SK-N-SH (cell line): ENCODE results near the gene OLFM1.

Source experiments
- ELF1 ChIP-seq: IDR thresholded peaks from 2 replicates; pipeline ENCODE4 v1.4.0; 2012
- EP300 ChIP-seq, 2 experiments: IDR thresholded peaks; 2 replicates each; pipeline versions ENCODE4 v1.4.0 to v1.6.1; 2012; ENCODE audit warnings: borderline replicate concordance in 1 of 2, low read depth in 1 of 2, low read length in 1 of 2
- MXI1 ChIP-seq: IDR thresholded peaks from 2 replicates; pipeline ENCODE4 v1.6.1; 2012; ENCODE audit warnings: mild to moderate bottlenecking, low read depth, low read length, improper control_type of control experiment
- TCF12 ChIP-seq: IDR thresholded peaks from 2 replicates; pipeline ENCODE4 v1.4.0; 2012
- YY1 ChIP-seq: IDR thresholded peaks from 2 replicates; pipeline ENCODE4 v1.4.0; 2012; ENCODE audit warnings: low read depth, mild to moderate bottlenecking
- TF ChIP-seq, protein P1 (sequence below): fragments of 200-600 bp; sonication (generic); IDR thresholded peaks from 2 replicates; pipeline ENCODE4 v1.6.1; 2017; ENCODE audit warnings: antibody characterized with exemption, mild to moderate bottlenecking, moderate library complexity

DNA sequence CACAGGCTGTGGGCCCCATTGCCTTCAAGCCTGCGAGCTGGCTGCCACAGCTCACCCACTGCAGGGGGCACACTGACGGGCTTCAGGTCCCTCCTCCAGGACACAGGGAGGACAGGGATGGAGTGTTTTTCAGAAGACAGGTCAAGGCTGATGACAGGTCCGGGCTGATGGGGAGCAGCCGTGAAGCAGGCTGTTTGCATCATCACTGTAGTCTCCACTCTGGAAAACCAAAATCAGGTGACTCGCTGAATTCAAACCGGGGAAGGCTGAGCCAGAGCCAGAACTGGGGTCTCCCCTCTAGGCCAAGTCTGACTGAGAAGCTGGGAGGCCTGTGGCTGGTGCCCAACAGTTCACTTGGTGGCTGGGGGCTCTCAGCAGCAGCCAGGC lies 48.5 kb downstream of the OLFM1 start:
- TF ChIP-seq MXI1 (no peak), EP300 (IDR thresholded peaks at IDR 0.05; ENCODE audit: borderline replicate concordance in 1 of 2, low read depth in 1 of 2, low read length in 1 of 2) (no peak), TCF12 (no peak), YY1 (no peak), ELF1 (no peak)
- TF ChIP-seq, protein P1, sequence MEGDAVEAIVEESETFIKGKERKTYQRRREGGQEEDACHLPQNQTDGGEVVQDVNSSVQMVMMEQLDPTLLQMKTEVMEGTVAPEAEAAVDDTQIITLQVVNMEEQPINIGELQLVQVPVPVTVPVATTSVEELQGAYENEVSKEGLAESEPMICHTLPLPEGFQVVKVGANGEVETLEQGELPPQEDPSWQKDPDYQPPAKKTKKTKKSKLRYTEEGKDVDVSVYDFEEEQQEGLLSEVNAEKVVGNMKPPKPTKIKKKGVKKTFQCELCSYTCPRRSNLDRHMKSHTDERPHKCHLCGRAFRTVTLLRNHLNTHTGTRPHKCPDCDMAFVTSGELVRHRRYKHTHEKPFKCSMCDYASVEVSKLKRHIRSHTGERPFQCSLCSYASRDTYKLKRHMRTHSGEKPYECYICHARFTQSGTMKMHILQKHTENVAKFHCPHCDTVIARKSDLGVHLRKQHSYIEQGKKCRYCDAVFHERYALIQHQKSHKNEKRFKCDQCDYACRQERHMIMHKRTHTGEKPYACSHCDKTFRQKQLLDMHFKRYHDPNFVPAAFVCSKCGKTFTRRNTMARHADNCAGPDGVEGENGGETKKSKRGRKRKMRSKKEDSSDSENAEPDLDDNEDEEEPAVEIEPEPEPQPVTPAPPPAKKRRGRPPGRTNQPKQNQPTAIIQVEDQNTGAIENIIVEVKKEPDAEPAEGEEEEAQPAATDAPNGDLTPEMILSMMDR, result no peak
